Astrocyte (in vitro differentiated cells and primary cell): ENCODE data around the gene DSCAM.

Experiments
- CTCF ChIP-seq: IDR thresholded peaks from 2 replicates; pipeline ENCODE4 v1.5.1; 2011; ENCODE audit warnings: low read depth, mild to moderate bottlenecking, inconsistent platforms, low read length, moderate library complexity; ENCODE audit not compliant: insufficient read depth
- EZH2 ChIP-seq: IDR thresholded peaks from 2 replicates; pipeline ENCODE4 v1.6.1; 2012; ENCODE audit warnings: mild to moderate bottlenecking, low read length, inconsistent platforms; ENCODE audit not compliant: insufficient read depth

GRCh38 chr21:40723966-40724365, 123.0 kb downstream of the DSCAM start:
- TF ChIP-seq CTCF (no peak), EZH2 (no peak)
